HL-60/S4 treated with retinoic acid at 250 ng/mL for 4 days and 3 days (cell line): Measurements from ENCODE around the gene KCMF1.

ENCODE experiments used
- in situ Hi-C: fragments of 300-500 bp; cut with MboI; formaldehyde crosslinking; loops from 2 replicates; pipeline ENCODE4 v1.7.0; 2022; ENCODE audit warnings: low sequenced_read_pairs

KCMF1 gene

GRCh38 chr2:84953535-84953934, 17.4 kb upstream of the KCMF1 start:
- in situ Hi-C loops, result no loop called here

GRCh38 chr2:84954329-84954728, 16.6 kb upstream of the KCMF1 start:
- in situ Hi-C loops, result no loop called here

- in situ Hi-C loops, result no loop called here
These were observed 14.3 kb upstream of the KCMF1 start for GRCh38 chr2:84956334-84957297.

- in situ Hi-C loops, result no loop called here
These were observed 13.2 kb upstream of the KCMF1 start for GRCh38 chr2:84957771-84958134.

- in situ Hi-C loops, result no loop called here
These were observed 12.6 kb upstream of the KCMF1 start for GRCh38 chr2:84958135-84959059.

- in situ Hi-C loops, result no loop called here
These were observed 11.8 kb upstream of the KCMF1 start for GRCh38 chr2:84959095-84959565.

GRCh38 chr2:84959566-84960506, 11.1 kb upstream of the KCMF1 start:
- in situ Hi-C loops, result no loop called here

GRCh38 chr2:84962917-84963316, 8.0 kb upstream of the KCMF1 start:
- in situ Hi-C loops, result no loop called here

GRCh38 chr2:84963323-84963691, 7.7 kb upstream of the KCMF1 start:
- in situ Hi-C loops, result no loop called here

GRCh38 chr2:84963692-84964405, 7.1 kb upstream of the KCMF1 start:
- in situ Hi-C loops, result no loop called here

GRCh38 chr2:84964406-84965191, 6.4 kb upstream of the KCMF1 start:
- in situ Hi-C loops, result no loop called here

GRCh38 chr2:84965192-84965516, 5.8 kb upstream of the KCMF1 start:
- in situ Hi-C loops, result no loop called here

- in situ Hi-C loops, result no loop called here
These were observed 5.1 kb upstream of the KCMF1 start for GRCh38 chr2:84965827-84966226.

GRCh38 chr2:84966731-84967130, 4.2 kb upstream of the KCMF1 start:
- in situ Hi-C loops, result no loop called here

- in situ Hi-C loops, result no loop called here
These were observed 1.3 kb upstream of the KCMF1 start for GRCh38 chr2:84969511-84970209.

GRCh38 chr2:84970210-84970867, 622 bp upstream of the KCMF1 start:
- in situ Hi-C loops, result no loop called here

- in situ Hi-C loops, result no loop called here
These were observed 697 bp downstream of the KCMF1 start for GRCh38 chr2:84971510-84972206.
